ENCODE measurements around the gene KCNK3. TPM values are rescaled to one million over a fixed set of nuclear protein-coding genes. Genes with fewer than 3 reads are reported as not detected.

The KCNK3 gene
- total RNA-seq (10 to 100 TPM in 1 of 9 donors, 1 to 10 TPM in 6, under 1 TPM in 2; 0.61 to 12.2 (median 2.1) TPM), polyA plus RNA-seq (1 to 10 TPM; 1.9 to 3.7 TPM)
- long read RNA-seq, donor 1, full-length matches to known transcripts = 1 of 3 reads
- long read RNA-seq, donor 1, partial matches to known transcripts = 0 of 3 reads
- long read RNA-seq, donor 1, other reads (novel, unspliced or antisense) = 2 of 3 reads
- long read RNA-seq, donor 2, full-length matches to known transcripts = 1 of 37 reads
- long read RNA-seq, donor 2, partial matches to known transcripts = 9 of 37 reads
- long read RNA-seq, donor 2, other reads (novel, unspliced or antisense) = 27 of 37 reads
- long read RNA-seq, donor 3, full-length matches to known transcripts = 13 of 31 reads
- long read RNA-seq, donor 3, partial matches to known transcripts = 0 of 31 reads
- long read RNA-seq, donor 3, other reads (novel, unspliced or antisense) = 18 of 31 reads

DNA sequence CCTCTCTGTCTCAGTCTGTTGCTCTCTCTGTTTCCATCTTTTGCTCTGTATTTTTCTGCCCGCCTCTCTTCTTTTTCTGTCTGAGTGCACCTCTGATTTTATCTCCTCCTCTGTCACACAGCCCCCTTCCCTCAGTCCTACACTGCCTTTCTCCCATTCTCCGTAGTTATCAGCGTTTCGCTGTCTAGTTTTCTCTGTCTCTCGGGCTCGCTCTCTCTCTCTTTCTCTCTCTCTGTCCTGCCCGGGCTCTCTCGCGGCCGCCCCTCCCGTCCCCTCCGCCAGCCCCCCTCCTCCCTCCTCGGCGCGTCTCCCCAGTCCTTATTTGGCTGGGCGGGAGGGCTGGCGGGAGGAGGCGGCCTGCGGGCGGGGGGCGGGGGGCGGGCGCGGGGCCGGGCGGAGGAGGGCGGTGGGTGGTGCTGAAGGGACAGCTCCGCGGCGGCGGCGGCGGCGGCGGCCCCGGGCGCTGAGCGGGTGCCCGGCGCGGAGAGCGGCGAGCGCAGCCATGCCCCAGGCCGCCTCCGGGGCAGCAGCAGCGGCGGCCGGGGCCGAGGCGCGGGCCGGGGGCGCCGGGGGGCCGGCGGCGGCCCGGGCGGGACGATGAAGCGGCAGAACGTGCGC, at the start of gene KCNK3:
Gene KCNK3 (plus strand): TSS at position 444 of the 618 bp plus-strand sequence. CDS start 154 bp downstream, at position 598.
- ATAC-seq (peak; percentile 71 to 87 (median 82)), DNase-seq (peak; percentile 71 to 83 (median 75))
- H3K9me3 ChIP-seq = no peaks in the 10 kb centered on the region
- WGBS, 4 donors = 1 to 3% (median 2%) methylated on average over 25 to 64 of the region's 64 CpGs
- intact Hi-C loops (cut with DNase I) = loop anchor here in 3 of 10 donors (1.0 to 5.0 kb wide), 3 partner anchors 28 to 45 kb away; no protein-coding TSS in a partner anchor
- peak within 1 kb of the TSS in 9 of 12 donors; percentile 39 to 85 (median 63) for H3K27ac ChIP-seq
- no peak for TF ChIP-seq POLR2A (IDR thresholded peaks at IDR 0.05)
- H3K36me3 ChIP-seq = no peaks in the 10 kb centered on the region
- H3K4me1 ChIP-seq = peaks cover 0 to 26% (median 17%) of the 10 kb centered on the region in 12 donors
- H3K27me3 ChIP-seq = peaks cover 0 to 64% (median 32%) of the 10 kb centered on the region in 9 donors
- H3K4me3 ChIP-seq = peak within 1 kb of the TSS in 11 of 12 donors; percentile 2 to 48 (median 37)

DNA sequence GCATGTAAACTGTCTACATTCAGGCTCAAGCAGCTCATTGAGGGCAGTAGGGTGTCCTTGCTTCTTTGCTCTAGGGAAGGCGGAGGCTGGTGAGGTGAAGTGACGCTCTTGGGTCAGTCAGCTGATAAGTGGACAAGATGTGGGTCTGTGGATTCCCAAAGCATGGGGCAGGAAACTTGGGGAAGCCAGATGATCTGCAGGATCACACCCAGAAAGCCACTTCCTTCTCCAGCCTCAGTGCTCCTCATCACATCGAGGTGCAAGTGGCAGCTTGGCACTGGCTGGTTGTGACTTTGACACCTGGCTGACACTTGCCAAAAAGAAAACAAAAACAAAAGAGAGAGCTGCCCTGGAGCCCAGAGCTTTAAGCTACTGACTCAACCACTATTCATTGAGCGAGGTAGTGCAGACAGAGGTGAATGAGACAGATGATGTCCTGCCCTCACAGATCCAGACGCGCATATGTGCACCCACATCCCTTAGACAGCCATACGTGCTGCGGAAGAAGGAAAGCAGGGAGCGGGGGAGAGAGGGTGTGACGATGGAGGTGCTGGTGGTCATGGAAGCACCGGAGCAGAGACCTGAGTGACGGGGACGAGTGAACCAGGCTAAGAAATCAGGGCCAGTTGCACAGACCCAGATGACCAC, 48.2 kb upstream of the KCNK3 start:
- intact Hi-C loops (cut with DNase I) = no loop called here
- TF ChIP-seq, protein P1, sequence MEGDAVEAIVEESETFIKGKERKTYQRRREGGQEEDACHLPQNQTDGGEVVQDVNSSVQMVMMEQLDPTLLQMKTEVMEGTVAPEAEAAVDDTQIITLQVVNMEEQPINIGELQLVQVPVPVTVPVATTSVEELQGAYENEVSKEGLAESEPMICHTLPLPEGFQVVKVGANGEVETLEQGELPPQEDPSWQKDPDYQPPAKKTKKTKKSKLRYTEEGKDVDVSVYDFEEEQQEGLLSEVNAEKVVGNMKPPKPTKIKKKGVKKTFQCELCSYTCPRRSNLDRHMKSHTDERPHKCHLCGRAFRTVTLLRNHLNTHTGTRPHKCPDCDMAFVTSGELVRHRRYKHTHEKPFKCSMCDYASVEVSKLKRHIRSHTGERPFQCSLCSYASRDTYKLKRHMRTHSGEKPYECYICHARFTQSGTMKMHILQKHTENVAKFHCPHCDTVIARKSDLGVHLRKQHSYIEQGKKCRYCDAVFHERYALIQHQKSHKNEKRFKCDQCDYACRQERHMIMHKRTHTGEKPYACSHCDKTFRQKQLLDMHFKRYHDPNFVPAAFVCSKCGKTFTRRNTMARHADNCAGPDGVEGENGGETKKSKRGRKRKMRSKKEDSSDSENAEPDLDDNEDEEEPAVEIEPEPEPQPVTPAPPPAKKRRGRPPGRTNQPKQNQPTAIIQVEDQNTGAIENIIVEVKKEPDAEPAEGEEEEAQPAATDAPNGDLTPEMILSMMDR (IDR thresholded peaks at IDR 0.05) = no peak
- TF ChIP-seq POLR2A (IDR thresholded peaks at IDR 0.05) = no peak
- no peaks in the 10 kb centered on the region for H3K4me1 ChIP-seq
- no peaks in the 10 kb centered on the region for H3K36me3 ChIP-seq
- DNase-seq = no peak
- no peak overlapping the region for H3K4me3 ChIP-seq
- H3K9me3 ChIP-seq = no peaks in the 10 kb centered on the region
- WGBS, 4 donors = 75 to 79% (median 78%) methylated on average over 13 of the region's 13 CpGs
- no peak overlapping the region for H3K27ac ChIP-seq
- peaks cover 0 to 37% (median 0%) of the 10 kb centered on the region in 9 donors for H3K27me3 ChIP-seq
- no peak for ATAC-seq

DNA sequence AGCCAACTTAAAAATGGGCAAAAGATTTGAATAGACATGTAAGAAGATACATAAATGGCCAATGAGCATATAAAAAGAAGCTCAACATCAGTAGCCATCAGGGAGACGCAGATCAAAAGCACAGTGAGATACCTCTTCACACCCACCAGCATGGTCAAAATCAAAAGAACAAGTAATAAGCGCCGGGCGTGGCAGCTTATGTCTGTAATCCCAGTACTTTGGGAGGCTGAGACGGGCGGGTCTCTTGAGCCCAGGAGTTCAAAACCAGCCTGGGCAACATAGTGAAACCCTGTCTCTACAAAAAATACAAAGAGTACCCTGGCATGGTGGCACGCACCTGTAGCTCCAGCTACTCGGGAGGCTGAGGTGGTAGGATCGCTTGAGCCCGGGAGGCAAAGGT, 46.8 kb upstream of the KCNK3 start:
- H3K9me3 ChIP-seq = no peaks in the 10 kb centered on the region
- H3K4me3 ChIP-seq = no peak overlapping the region
- WGBS, 4 donors = 85 to 90% (median 88%) methylated on average over 10 of the region's 10 CpGs
- DNase-seq (no peak), ATAC-seq (no peak)
- TF ChIP-seq POLR2A (IDR thresholded peaks at IDR 0.05) = no peak
- TF ChIP-seq, protein P1 (IDR thresholded peaks at IDR 0.05) = no peak
- no peak overlapping the region for H3K27ac ChIP-seq
- H3K4me1 ChIP-seq = no peaks in the 10 kb centered on the region
- intact Hi-C loops (cut with DNase I) = no loop called here
- H3K27me3 ChIP-seq = peaks cover 0 to 37% (median 0%) of the 10 kb centered on the region in 9 donors
- H3K36me3 ChIP-seq = no peaks in the 10 kb centered on the region

DNA sequence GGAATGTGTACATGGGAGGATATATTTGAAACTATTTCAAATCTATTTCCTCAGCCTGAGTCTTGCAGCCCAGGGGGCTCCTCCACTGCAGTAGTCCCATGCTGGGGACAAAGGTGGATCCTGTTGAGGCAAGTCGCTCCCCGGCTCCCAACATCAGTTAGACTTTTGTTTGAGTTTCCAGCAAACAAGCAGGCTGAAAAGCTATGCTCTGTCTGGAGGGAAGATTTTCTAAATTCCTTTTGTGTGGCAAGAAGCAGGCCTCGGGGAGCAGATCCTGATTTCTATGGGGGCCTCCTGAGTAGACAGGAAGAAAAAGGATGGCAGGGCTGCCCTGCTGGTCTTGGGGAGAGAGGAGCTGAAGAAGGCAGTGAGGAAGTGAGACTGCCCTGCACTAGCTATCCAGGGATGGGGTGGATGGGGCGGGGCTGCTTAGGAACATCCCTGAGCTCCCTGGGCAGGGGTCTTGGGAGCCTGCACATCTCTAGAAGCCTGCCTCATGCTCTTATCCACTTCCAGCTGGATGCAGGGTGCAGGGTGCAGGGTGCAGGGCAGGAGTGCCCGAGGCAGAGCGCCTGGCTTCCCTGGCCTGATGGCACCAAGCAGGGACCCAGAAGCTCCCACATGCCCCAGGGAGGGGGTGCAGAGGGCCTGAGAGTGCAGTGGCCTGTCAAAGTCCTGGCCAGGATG, 45.4 kb upstream of the KCNK3 start:
- H3K4me1 ChIP-seq = no peaks in the 10 kb centered on the region
- 84 to 86% (median 85%) methylated on average over 6 of the region's 6 CpGs for WGBS, 4 donors
- intact Hi-C loops (cut with DNase I) = no loop called here
- no peak for DNase-seq
- no peak overlapping the region for H3K27ac ChIP-seq
- no peaks in the 10 kb centered on the region for H3K9me3 ChIP-seq
- no peak overlapping the region for H3K4me3 ChIP-seq
- no peak for ATAC-seq
- TF ChIP-seq POLR2A (IDR thresholded peaks at IDR 0.05) = no peak
- TF ChIP-seq, protein P1 (IDR thresholded peaks at IDR 0.05) = no peak
- peaks cover 0 to 30% (median 0%) of the 10 kb centered on the region in 9 donors for H3K27me3 ChIP-seq
- H3K36me3 ChIP-seq = no peaks in the 10 kb centered on the region
